GM23338 (cell line): ENCODE results near the gene AIF1L. TPM values are rescaled to one million over a fixed set of nuclear protein-coding genes. Genes with fewer than 3 reads are reported as not detected.
A peak's percentile ranks its signal among the peaks of the same experiment; 100 is the strongest.

Source experiments
- ATAC-seq: fragments of 200-7000 bp; cut with Tn5 transposase; 3 replicates; pipeline ENCODE4 v1.9.1; 2020
- DNase-seq: peaks from one replicate; pipeline ENCODE4 v3.0.0-alpha.2; 2015; ENCODE audit warnings: low spot score
- H2AFZ ChIP-seq: fragments of 200-600 bp; sonication (generic); 2 replicates; pipeline ENCODE4 v1.8.0; 2016; ENCODE audit warnings: antibody characterized with exemption, mild to moderate bottlenecking, moderate library complexity
- H3F3A ChIP-seq: fragments of 200-600 bp; sonication (generic); replicated peaks from 2 replicates; pipeline ENCODE4 v1.8.0; 2017; ENCODE audit warnings: antibody characterized with exemption, mixed run types, low read depth
- H3K27ac ChIP-seq: fragments of 200-600 bp; sonication (generic); 2 replicates; pipeline ENCODE4 v1.6.1; 2016; ENCODE audit warnings: low read depth
- H3K27me3 ChIP-seq: fragments of 200-600 bp; sonication (generic); 2 replicates; pipeline ENCODE4 v1.8.0; 2016; ENCODE audit warnings: mild to moderate bottlenecking, mixed run types, moderate library complexity; ENCODE audit not compliant: insufficient read depth
- H3K36me3 ChIP-seq: fragments of 200-600 bp; sonication (generic); 2 replicates; pipeline ENCODE4 v1.8.0; 2016; ENCODE audit warnings: mild to moderate bottlenecking; ENCODE audit not compliant: insufficient read depth
- H3K4me1 ChIP-seq: fragments of 200-600 bp; sonication (generic); 2 replicates; pipeline ENCODE4 v1.8.0; 2016; ENCODE audit warnings: mild to moderate bottlenecking, moderate library complexity; ENCODE audit not compliant: insufficient read depth
- H3K4me2 ChIP-seq: fragments of 200-600 bp; sonication (generic); 2 replicates; pipeline ENCODE4 v1.7.1; 2017; ENCODE audit warnings: mixed run types
- H3K4me3 ChIP-seq: fragments of 200-600 bp; sonication (generic); 2 replicates; pipeline ENCODE4 v1.6.1; 2016; ENCODE audit warnings: mixed run types
- H3K79me2 ChIP-seq: fragments of 200-600 bp; sonication (generic); replicated peaks from 2 replicates; pipeline ENCODE4 v1.8.0; 2017; ENCODE audit warnings: mild to moderate bottlenecking; ENCODE audit not compliant: insufficient read depth
- H3K9me2 ChIP-seq: fragments of 200-600 bp; sonication (generic); 2 replicates; pipeline ENCODE4 v1.8.0; 2017; ENCODE audit not compliant: insufficient read depth
- H4K20me1 ChIP-seq: fragments of 200-600 bp; sonication (generic); replicated peaks from 2 replicates; pipeline ENCODE4 v1.8.0; 2017; ENCODE audit warnings: mild to moderate bottlenecking; ENCODE audit not compliant: insufficient read depth
- H3K27ac Mint-ChIP-seq: 2 replicates; pipeline ENCODE4 v1.8.0; 2020; ENCODE audit warnings: inconsistent platforms, mild to moderate bottlenecking, moderate library complexity, mixed read lengths
- H3K27me3 Mint-ChIP-seq: 3 replicates; pipeline ENCODE4 v1.8.0; 2022; ENCODE audit warnings: low read depth, mild to moderate bottlenecking, moderate library complexity, mixed read lengths, inconsistent platforms; ENCODE audit not compliant: insufficient read depth, poor library complexity
- H3K36me3 Mint-ChIP-seq: 3 replicates; pipeline ENCODE4 v1.8.0; 2021; ENCODE audit warnings: low read depth, mild to moderate bottlenecking, inconsistent platforms, moderate library complexity, mixed read lengths
- H3K4me1 Mint-ChIP-seq: 3 replicates; pipeline ENCODE4 v1.8.0; 2020; ENCODE audit warnings: mild to moderate bottlenecking, inconsistent platforms, mixed read lengths
- H3K4me3 Mint-ChIP-seq: 3 replicates; pipeline ENCODE4 v1.8.0; 2021; ENCODE audit warnings: moderate library complexity, mild to moderate bottlenecking, inconsistent platforms, mixed read lengths
- H3K9me3 Mint-ChIP-seq: 3 replicates; pipeline ENCODE4 v1.8.0; 2020; ENCODE audit warnings: moderate library complexity, mild to moderate bottlenecking, inconsistent platforms, mixed read lengths
- CREB1 ChIP-seq: fragments of 250-450 bp; sonication (Bioruptor Pico); IDR thresholded peaks from 2 replicates; pipeline ENCODE4 v1.5.0; 2020; ENCODE audit warnings: low read depth, mild to moderate bottlenecking, moderate library complexity
- ETS1 ChIP-seq: IDR thresholded peaks from 2 replicates; pipeline ENCODE4 v1.6.1; 2016; ENCODE audit warnings: antibody characterized with exemption
- EZH2 ChIP-seq: fragments of 200-600 bp; sonication (generic); IDR thresholded peaks from one replicate; pipeline ENCODE4 v1.8.0; 2017; ENCODE audit warnings: antibody characterized with exemption, mild to moderate bottlenecking, low read depth; ENCODE audit not compliant: unreplicated experiment
- EZH2phosphoT487 ChIP-seq: fragments of 200-600 bp; sonication (generic); IDR thresholded peaks from one replicate; pipeline ENCODE4 v1.8.1; 2018; ENCODE audit warnings: antibody characterized with exemption; ENCODE audit not compliant: unreplicated experiment
- NANOG ChIP-seq: IDR thresholded peaks from 2 replicates; pipeline ENCODE4 v1.6.1; 2016; ENCODE audit warnings: antibody characterized with exemption, borderline replicate concordance
- POLR2AphosphoS5 ChIP-seq: IDR thresholded peaks from 2 replicates; pipeline ENCODE4 v1.6.1; 2016; ENCODE audit warnings: antibody characterized with exemption, low read depth
- REST ChIP-seq: IDR thresholded peaks from one replicate; pipeline ENCODE4 v1.6.1; 2018; ENCODE audit warnings: antibody characterized with exemption; ENCODE audit not compliant: unreplicated experiment
- ZNF331 ChIP-seq: fragments of 250-450 bp; sonication (Bioruptor Pico); IDR thresholded peaks from 2 replicates; pipeline ENCODE4 v1.5.0; 2020; ENCODE audit warnings: low read depth, mild to moderate bottlenecking, moderate library complexity
- ZNF462 ChIP-seq: fragments of 250-450 bp; sonication (Bioruptor Pico); IDR thresholded peaks from 2 replicates; pipeline ENCODE4 v1.5.0; 2020; ENCODE audit warnings: mild to moderate bottlenecking, moderate library complexity
- polyA plus RNA-seq: library from polyadenylated mRNA; unstranded; fragments of >200 nt; fragmentation: Nextera tagmentation; extraction: Ambion mirVana; gene quantifications from 2 replicates; pipeline ENCODE4 v1.2.1, GENCODE V29; 2016
- total RNA-seq: library from RNA; depleted of rRNA; stranded (reverse); fragments of >200 nt; shearing (Covaris generic); gene quantifications from 2 replicates; pipeline ENCODE4 v1.2.3, GENCODE V29; 2014
- TF ChIP-seq, protein P1 (sequence below), 2 experiments: fragments of 200-600 bp in 1 of 2; sonication (generic) in 1 of 2; conservative IDR thresholded peaks; 2 replicates each; pipeline versions ENCODE4 v1.5.1 to v1.6.1; 2016 to 2017; ENCODE audit warnings: antibody characterized with exemption in 2 of 2, low read depth in 2 of 2, mild to moderate bottlenecking in 2 of 2, moderate library complexity in 1 of 2

AIF1L gene
- total and polyA plus RNA-seq, 2 experiments from 2014 or later = 76.4 to 87.8 TPM

GRCh38 chr9:131104016-131104740, 7.8 kb downstream of the AIF1L start:
- H3K4me3 Mint-ChIP-seq = peak overlapping the region; percentile 21; the same call in 1 of the 3 replicates
- ATAC-seq = peak; percentile 52
- peaks cover 39% of the 10 kb centered on the region for H3K4me1 ChIP-seq
- TF ChIP-seq ZNF331 (no peak), ETS1 (no peak), REST (no peak), ZNF462 (CRISPR knock-in tag) (no peak), NANOG (no peak), POLR2AphosphoS5 (no peak), EZH2 (no peak), EZH2phosphoT487 (no peak), CREB1 (no peak)
- TF ChIP-seq, protein P1, sequence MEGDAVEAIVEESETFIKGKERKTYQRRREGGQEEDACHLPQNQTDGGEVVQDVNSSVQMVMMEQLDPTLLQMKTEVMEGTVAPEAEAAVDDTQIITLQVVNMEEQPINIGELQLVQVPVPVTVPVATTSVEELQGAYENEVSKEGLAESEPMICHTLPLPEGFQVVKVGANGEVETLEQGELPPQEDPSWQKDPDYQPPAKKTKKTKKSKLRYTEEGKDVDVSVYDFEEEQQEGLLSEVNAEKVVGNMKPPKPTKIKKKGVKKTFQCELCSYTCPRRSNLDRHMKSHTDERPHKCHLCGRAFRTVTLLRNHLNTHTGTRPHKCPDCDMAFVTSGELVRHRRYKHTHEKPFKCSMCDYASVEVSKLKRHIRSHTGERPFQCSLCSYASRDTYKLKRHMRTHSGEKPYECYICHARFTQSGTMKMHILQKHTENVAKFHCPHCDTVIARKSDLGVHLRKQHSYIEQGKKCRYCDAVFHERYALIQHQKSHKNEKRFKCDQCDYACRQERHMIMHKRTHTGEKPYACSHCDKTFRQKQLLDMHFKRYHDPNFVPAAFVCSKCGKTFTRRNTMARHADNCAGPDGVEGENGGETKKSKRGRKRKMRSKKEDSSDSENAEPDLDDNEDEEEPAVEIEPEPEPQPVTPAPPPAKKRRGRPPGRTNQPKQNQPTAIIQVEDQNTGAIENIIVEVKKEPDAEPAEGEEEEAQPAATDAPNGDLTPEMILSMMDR (conservative IDR thresholded peaks at IDR 0.05; ENCODE audit: low read depth in 2 of 2) = no peak
- H3K27me3 ChIP-seq = no peaks in the 10 kb centered on the region
- H2AFZ ChIP-seq = no peak overlapping the region
- H3K4me1 Mint-ChIP-seq = peaks cover 56% of the 10 kb centered on the region
- peaks cover 53% of the 10 kb centered on the region for H3K36me3 Mint-ChIP-seq
- peak; percentile 51 for DNase-seq
- H3K79me2 ChIP-seq = peaks cover 6% of the 10 kb centered on the region
- H3K36me3 ChIP-seq = no peaks in the 10 kb centered on the region; the same call in 1 of the 2 replicates
- H3K27me3 Mint-ChIP-seq = peaks cover 23% of the 10 kb centered on the region
- 0 out of 2 replicates have a peak, but pooled peaks cover 6% of the 10 kb centered on the region for H4K20me1 ChIP-seq
- peak overlapping the region; percentile 13; the same call in 1 of the 2 replicates for H3K4me3 ChIP-seq
- peak overlapping the region; percentile 95 for H3K27ac Mint-ChIP-seq
- H3K9me3 Mint-ChIP-seq = no peaks in the 10 kb centered on the region; the same call in 2 of the 3 replicates
- H3F3A ChIP-seq = peaks cover 9% of the 10 kb centered on the region
- peak overlapping the region; percentile 77 for H3K27ac ChIP-seq
- peak overlapping the region; percentile 36 for H3K4me2 ChIP-seq
- no peaks in the 10 kb centered on the region for H3K9me2 ChIP-seq
